Tibial nerve (tissue), 3 donors: ENCODE measurements around the gene IFNGR1.

Source experiments
- POLR2A ChIP-seq, 2 donors: fragments of 450-650 bp; IDR thresholded peaks; one replicate each; pipeline ENCODE4 v1.6.1; 2017; ENCODE audit warnings: antibody characterized with exemption in 2 of 2, mild to moderate bottlenecking in 2 of 2, moderate library complexity in 2 of 2
- TF ChIP-seq, protein P1 (sequence below), 5 experiments: fragments of 200-600 bp in 3 of 5; fragments of 450-650 bp in 2 of 5; sonication (generic) in 3 of 5; IDR thresholded peaks; one replicate each; pipeline ENCODE4 v1.5.1; 2016 to 2019; ENCODE audit warnings: antibody characterized with exemption in 5 of 5, mild to moderate bottlenecking in 3 of 5, moderate library complexity in 2 of 5

DNA sequence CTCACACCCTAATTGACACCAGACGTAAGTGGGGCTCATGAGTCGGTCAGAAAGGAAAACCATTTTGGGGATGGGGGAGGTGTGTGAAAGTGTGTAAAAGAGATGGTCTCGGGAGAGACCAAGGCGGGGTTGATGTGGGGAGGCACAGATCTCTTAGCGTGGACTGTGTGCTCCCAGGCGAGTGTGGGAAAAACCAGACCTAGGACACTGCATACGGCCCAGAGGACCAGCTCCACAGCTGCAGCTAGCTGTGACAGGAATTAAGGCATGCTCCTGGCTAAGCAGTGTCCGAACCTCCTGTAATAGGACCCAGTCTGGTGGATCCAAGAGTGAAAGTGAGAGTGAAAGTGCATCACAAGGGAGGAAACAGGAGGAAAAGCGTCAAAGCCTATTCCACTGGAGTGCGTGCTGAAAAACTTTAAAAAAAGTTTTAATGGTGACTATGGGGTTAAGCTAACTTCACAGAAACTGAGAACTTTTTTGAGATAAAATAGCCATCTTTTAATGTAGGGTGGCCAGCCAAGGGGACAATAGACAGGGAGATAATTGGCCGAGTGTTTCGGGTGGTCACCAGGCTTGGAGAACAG lies 55.4 kb downstream of the IFNGR1 start:
- no peak for TF ChIP-seq POLR2A (IDR thresholded peaks at IDR 0.05)
- TF ChIP-seq, protein P1, sequence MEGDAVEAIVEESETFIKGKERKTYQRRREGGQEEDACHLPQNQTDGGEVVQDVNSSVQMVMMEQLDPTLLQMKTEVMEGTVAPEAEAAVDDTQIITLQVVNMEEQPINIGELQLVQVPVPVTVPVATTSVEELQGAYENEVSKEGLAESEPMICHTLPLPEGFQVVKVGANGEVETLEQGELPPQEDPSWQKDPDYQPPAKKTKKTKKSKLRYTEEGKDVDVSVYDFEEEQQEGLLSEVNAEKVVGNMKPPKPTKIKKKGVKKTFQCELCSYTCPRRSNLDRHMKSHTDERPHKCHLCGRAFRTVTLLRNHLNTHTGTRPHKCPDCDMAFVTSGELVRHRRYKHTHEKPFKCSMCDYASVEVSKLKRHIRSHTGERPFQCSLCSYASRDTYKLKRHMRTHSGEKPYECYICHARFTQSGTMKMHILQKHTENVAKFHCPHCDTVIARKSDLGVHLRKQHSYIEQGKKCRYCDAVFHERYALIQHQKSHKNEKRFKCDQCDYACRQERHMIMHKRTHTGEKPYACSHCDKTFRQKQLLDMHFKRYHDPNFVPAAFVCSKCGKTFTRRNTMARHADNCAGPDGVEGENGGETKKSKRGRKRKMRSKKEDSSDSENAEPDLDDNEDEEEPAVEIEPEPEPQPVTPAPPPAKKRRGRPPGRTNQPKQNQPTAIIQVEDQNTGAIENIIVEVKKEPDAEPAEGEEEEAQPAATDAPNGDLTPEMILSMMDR (IDR thresholded peaks at IDR 0.05) = no peak
